Stimulated activated CD4-positive, alpha-beta T cell treated with anti-CD3 and anti-CD28 coated beads, Interleukin-4, amount 100 ng/mL, for 48 hours (primary cell): Measurements from ENCODE around the gene GCNA.
"Not testable (repeated sequence)": the region's sequence is repeated elsewhere in the genome, so short reads cannot be mapped to it uniquely, and the experiment has no call there.

Experiments used
- DNase-seq, 2 donors: peaks; one replicate each; pipeline ENCODE4 v3.0.0-alpha.2; 2020; ENCODE audit warnings: low read depth in 2 of 2

The GCNA gene

DNA sequence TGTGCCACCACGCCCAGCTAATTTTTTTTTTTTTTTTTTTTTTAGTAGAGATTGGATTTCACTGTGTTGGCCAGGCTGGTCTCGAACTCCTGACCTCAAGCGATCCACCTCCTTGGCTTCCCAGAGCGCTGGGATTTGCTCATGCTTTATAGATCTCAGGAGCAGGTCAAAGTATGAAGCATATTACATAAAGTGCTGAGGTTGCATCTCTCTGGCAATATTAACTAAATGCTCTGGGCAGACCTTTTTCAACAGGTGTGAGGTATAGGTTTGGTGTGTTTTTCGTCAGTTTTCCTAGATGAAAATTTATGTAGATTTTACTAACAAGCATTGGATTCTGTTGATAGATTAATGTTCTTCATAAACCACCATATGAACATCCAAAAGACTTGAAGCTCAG, 19.3 kb upstream of the GCNA start:
- DNase-seq: no peak

DNA sequence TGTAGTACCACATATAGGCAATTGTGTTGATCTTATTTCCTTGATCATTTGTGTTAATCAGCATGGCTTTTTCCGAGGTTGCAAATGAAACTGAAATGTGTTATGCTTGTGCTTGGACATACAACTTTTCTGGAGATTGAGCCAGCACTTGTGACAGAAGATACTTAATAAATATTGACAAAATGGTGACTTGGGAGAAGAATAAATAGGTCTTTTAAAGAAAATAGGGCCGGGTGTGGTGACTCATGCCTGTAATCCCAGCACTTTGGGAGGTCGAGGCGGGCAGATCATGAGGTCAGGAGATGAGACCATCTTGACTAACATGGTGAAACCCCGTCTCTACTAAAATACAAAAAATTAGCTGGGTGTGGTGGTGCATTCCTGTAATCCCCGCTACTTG, 18.5 kb upstream of the GCNA start:
- DNase-seq: not testable (repeated sequence)

GRCh38 chrX:71563921-71564320, 14.3 kb upstream of the GCNA start:
- no peak for DNase-seq

GRCh38 chrX:71565474-71566041, 12.7 kb upstream of the GCNA start:
- no peak for DNase-seq

- DNase-seq: not testable (repeated sequence)
Measured at GRCh38 chrX:71571390-71571789, 6.8 kb upstream of the GCNA start.

DNA sequence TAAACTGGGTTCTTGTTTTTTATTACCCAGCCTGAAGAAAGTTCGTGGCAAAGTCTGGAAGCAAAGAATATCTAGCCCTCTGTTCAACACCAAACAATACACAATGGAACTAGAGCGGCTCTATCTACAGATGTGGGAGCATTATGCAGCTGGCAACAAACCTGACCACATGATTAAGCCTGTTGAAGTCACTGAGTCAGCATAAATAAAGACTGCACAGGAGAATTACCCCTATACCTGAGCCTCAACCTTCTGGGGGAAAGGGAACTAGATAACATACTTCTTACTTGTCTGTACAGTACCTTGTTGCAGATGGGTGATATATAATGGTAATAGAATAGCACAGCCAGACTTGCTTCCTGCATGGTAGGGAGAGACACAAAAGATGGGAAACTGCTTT, 4.6 kb upstream of the GCNA start:
- DNase-seq: no peak

GRCh38 chrX:71577682-71578081, 555 bp upstream of the GCNA start:
- no peak for DNase-seq

GRCh38 chrX:71579136-71579989, 1.1 kb downstream of the GCNA start:
- no peak for DNase-seq

DNA sequence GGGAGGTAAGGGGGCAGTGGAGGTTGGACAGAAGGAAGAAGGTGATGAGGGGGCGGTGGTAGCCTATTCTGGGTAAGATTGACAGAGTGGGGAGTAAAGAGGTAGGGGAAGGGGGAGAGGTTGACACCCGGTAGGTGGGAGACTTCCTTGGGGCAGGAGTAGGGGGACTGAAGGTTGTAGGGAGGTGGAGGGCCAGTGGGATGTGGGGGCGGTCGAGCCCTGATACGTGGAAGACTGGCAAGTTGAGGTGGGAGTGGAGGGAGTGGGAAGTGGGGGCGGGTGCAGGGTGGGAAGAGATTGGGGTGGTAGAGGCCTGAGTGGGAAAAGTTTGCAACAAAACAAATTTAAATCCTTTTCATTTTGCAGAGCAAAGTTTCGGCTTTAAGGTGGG, 1.7 kb downstream of the GCNA start:
- DNase-seq: no peak

DNA sequence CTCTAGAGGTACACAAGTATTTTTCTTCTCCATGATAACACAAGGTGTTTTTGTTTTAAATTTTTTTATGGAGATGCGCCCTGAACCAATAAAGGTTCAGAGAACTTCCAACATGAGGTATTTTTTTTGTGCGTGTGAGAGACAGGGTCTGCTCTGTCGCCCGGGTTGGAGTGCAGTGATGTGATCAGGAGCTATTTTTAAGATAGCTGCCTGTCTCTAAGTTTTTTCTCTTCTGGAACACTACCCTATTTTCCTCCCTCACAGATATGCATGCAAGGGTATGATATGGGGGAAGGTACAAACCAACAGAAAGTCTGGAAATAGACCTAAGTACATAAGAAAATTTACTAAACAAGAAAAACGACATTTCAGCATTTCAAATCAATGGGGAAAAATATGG, 3.0 kb downstream of the GCNA start:
- no peak for DNase-seq

GRCh38 chrX:71586929-71587328, 8.7 kb downstream of the GCNA start:
- DNase-seq: no peak

DNA sequence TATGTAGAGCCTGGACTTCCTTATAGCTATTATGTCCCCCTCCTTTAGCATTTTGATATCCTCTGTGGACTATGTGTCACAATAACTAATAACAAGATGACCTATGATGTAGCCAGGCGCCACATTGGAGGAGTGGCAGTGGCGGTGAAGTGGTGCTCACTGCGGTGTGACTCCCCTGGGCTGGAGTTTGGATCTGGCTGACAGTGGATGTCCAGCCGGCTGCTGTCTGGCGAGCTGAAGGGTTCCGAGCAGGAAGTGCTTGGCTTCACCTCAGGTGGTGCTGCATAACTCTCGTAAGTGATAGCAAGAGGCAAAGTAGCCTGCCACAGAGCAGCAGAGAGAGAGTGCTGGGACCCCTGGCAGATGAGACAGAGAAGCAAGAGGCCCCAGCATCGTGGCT, 15.0 kb downstream of the GCNA start:
- not testable (repeated sequence) for DNase-seq

DNA sequence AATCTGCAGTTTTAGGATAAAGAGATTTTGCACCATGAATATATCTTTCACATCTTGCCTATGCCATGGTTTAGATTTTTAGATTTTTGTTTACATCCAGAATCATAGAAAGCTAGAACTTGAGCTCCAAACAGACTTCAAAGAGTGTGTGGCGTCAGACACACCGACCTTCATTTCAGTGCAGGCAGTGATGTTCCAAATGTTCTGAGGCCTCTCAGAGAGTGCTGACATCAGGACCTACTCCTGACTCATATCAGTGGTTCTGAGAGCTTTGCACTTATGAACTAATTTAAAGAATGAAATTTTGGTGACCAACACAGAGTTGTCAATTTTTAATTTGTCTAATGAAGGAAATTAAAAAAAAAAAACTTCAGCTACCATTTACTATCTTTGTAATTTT, 21.7 kb downstream of the GCNA start:
- no peak for DNase-seq

DNA sequence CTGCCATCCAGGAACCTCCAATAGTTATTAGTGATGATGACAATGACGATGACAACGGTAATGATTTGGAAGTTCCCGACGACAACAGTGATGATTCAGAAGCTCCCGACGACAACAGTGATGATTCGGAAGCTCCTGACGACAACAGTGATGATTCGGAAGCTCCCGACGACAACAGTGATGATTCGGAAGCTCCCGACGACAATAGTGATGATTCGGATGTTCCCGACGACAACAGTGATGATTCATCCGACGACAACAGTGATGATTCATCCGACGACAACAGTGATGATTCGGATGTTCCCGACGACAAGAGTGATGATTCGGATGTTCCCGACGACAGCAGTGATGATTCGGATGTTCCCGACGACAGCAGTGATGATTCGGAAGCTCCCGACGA, 25.4 kb downstream of the GCNA start:
- DNase-seq: no peak

DNA sequence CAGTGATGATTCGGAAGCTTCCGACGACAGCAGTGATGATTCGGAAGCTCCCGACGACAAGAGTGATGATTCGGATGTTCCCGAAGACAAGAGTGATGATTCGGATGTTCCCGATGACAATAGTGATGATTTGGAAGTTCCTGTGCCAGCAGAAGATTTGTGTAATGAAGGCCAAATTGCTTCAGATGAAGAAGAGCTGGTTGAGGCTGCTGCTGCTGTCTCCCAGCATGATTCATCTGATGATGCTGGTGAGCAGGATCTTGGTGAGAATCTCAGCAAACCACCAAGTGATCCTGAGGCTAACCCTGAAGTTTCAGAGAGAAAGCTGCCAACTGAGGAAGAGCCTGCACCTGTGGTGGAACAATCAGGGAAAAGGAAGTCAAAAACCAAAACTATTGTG, 25.9 kb downstream of the GCNA start:
- no peak for DNase-seq

DNA sequence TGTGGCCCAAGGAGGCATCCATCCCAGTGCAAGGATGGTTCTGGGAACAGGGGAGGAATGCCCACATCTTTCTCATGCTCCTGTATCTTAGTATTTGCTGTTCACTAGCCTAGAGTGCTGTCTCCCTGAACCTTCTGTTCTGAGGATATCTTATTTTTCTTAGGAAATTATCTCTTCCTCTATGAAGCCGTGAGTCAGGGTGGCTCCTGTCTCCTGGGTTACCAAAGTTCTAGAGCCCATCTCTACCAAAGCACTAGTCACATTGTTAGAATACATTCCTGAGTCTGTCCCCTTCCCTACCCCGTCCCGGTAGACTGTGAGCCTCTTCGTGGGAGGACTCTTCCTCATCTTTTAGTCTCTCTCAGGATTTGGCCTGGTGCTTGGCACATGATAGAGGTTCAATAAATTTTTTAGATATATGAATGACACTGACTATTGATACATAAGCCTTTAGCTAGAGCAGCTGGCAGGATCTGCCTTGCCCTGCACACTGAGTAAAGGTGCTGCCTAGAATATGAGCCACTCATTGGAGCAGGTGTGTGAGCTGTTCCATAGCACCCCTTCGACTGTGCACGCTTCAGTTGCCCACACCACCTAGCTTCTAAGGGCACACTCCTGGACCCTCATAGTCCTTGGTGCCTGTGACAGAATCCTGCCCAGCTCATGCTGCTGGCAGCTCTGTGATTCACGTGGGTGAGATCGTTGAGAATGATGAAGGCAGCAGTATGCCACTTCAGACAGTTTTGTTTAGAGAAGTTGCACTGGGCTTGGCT, 26.7 kb downstream of the GCNA start:
- DNase-seq: no peak

DNA sequence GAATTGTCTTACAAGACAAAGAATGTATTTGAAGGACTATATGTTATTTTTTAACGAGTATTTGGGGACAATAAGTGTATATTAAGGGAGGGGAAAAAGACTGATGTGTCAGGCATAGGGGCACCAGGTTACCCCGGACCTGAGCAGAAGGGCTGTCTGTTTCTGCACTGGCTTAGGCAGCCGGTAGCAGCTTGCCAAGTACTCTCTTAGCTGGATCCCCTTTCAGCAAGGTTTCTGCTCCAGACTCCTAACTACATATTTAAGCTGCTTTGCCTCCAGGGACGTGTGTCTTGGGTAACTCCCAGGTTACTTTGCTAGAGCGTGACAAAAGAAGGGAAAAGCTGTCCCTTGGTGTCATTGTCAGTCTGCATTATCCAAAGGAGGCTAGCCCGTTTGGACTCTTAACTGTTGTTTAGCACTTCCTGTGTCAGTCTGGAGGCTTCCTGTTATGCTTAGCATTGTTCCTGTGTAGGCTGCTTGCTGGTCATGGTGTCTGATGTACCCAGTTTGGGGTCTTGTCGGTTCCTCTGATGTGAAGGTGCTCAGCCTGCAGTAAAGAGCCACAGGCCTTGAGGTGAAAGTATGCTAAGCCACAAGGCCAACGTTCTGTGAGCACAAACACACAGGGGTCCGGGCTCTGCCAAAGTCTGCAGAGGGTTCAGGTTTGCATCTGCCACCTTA, 28.4 kb downstream of the GCNA start:
- no peak for DNase-seq

DNA sequence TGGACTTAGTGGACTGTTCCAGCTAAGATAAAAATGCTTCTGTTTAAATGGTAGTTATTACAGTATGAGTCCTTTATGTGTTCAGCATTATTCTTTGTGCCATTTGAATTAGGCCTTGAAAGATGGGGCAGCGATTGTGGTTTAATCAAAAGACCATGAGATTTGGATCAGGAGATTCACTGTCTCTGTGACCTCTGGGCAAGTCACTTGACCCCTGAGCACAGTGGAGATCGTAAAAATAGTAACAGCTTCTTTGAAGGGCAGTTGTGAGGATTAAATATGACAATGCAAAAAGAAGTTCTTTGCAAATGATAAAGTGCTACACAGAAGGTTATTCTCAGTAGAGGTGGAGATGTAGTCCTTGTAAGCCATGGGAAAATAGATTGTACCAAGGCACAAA, 29.3 kb downstream of the GCNA start:
- no peak for DNase-seq

DNA sequence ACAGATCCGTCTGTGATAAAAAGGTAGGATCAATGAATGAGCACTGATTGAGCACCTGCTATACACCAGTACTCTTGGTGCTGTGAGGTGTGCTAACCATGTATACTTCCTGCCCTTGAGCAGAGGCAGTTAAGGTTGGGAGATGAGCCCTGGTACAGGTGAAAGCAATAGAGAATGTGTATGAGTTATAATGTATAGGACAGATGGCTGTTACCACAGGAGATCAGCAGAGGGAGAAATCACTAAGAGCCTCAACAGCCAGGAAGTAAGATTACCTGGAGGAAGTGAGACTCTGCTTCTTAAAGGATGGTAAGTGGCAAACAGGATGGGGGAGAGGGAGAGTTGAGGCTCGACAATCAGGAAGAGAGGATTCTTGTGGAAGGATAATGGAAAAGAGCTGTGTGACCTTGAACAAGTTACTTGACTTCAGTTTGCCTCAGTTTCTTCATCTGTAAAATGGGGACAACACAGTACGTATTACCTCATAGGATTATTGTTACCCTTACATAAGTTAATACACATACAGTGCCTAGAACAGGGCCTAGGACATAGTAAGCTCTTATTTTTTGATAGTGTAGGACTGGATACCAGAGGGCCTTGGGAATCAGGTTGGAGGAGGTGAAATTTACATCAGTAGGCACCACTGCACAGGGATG, 31.0 kb downstream of the GCNA start:
- no peak for DNase-seq

DNA sequence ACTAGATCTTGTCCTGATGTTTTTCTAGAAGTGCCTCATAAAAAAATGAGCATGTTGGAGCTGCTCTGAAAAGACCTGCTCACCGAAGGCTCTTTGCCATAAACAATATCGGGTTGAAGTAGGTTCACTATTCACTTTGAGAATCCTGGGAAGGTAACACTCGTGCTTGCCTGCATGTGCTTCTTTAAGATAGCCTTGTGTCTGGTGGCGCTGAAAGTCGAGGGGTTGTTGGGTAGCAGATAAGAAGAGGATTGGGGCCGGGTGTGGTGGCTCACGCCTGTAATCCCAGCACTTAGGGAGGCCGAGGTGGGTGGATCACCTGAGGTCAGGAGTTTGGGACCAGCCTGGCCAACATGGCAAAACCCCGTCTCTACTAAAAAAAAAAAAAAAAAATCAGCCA, 33.5 kb downstream of the GCNA start:
- not testable (repeated sequence) for DNase-seq

DNA sequence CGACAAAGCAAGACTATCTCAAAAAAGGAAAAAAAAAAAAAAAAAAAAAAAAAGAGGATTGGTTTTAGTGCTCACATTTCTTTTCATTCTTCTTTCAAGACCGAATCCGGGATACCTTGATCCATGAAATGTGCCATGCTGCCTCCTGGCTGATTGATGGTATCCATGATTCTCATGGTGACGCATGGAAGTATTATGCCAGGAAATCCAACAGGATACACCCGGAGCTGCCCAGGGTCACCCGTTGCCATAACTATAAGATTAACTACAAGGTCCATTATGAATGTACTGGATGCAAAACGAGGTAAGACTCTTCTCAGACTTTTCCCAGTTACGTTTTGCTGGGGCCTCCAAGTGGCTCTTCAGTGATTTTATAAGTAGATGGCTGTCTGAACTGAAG, 34.0 kb downstream of the GCNA start:
- no peak for DNase-seq

DNA sequence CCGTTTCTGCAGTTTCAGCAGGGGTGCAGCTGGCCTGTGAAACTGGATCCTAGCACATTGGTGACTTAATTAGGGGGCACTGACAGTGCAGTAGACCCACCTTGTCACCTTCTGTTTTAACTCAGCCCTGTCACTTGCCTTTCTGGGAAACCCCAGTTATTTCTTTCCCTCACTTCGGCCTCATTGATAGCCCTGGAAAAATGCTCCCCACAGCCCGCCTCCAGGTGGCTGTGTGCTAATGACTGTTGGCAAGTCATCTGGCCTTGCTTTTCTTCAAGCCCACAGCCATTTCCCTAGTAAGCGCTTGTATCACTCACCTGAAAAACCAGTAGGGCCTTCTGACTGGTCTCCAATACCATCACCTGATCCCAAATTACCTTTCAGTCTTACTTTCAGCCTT, 36.8 kb downstream of the GCNA start:
- DNase-seq: no peak
